Stomach (tissue), 9 donors: ENCODE measurements around the gene NOTO. TPM values are rescaled to one million over a fixed set of nuclear protein-coding genes. Genes with fewer than 3 reads are reported as not detected.
A peak's percentile ranks its signal among the peaks of the same experiment; 100 is the strongest.
"Not testable (repeated sequence)": the region's sequence is repeated elsewhere in the genome, so short reads cannot be mapped to it uniquely, and the experiment has no call there.

Experiments used
- DNase-seq, 2 donors: peaks; one replicate each; pipeline versions ENCODE4 v3.0.0 to v3.0.0-alpha.2; 2013 to 2019
- H3K27ac ChIP-seq, 5 donors: fragments of 200-600 bp in 4 of 5; sonication (generic) in 4 of 5; one replicate each; pipeline ENCODE4 v1.5.1; 2013 to 2019; ENCODE audit warnings: mild to moderate bottlenecking in 1 of 5, moderate library complexity in 1 of 5
- H3K27me3 ChIP-seq, 3 donors: fragments of 200-600 bp; sonication (generic); one replicate each; pipeline ENCODE4 v1.5.1; 2017 to 2019; ENCODE audit warnings: mixed run types in 1 of 3
- H3K36me3 ChIP-seq, 4 donors: fragments of 200-600 bp; sonication (generic); 1 replicate in 3 of 4; 2 replicates in 1 of 4; pipeline ENCODE4 v1.5.1; 2016 to 2019
- H3K4me1 ChIP-seq, 4 donors: fragments of 200-600 bp; sonication (generic); one replicate each; pipeline ENCODE4 v1.5.1; 2016 to 2019
- H3K4me3 ChIP-seq, 4 donors: fragments of 200-600 bp; sonication (generic) in 3 of 4; one replicate each; pipeline ENCODE4 v1.5.1; 2016 to 2019; ENCODE audit warnings: mild to moderate bottlenecking in 1 of 4
- H3K9me3 ChIP-seq, 4 donors: fragments of 200-600 bp; sonication (generic); one replicate each; pipeline ENCODE4 v1.5.1; 2016 to 2019
- EP300 ChIP-seq: sonication (generic); formaldehyde crosslinking; IDR thresholded peaks from one replicate; pipeline ENCODE4 v1.6.1; 2017; ENCODE audit warnings: antibody characterized with exemption
- POLR2A ChIP-seq, 4 donors: fragments of 450-650 bp; IDR thresholded peaks; one replicate each; pipeline ENCODE4 v1.6.1; 2016; ENCODE audit warnings: antibody characterized with exemption in 4 of 4, control low read depth in 2 of 4, mild to moderate bottlenecking in 1 of 4, moderate library complexity in 1 of 4
- POLR2AphosphoS5 ChIP-seq, 3 donors: sonication (generic); formaldehyde crosslinking; IDR thresholded peaks; one replicate each; pipeline ENCODE4 v1.6.1; 2016; ENCODE audit warnings: antibody characterized with exemption in 3 of 3
- WGBS, 5 donors: extraction: QIAGEN DNeasy Blood & Tissue Kit in 3 of 5; methylation state at CpG; one replicate each; pipeline versions ENCODE4 v1.1.5 to v1.1.7; 2013 to 2018; 5-methylcytosine and 5-hydroxymethylcytosine counted together
- intact Hi-C: fragments of 100-400 bp; cut with DNase I; formaldehyde crosslinking; loops from one replicate; pipeline ENCODE4 v1.15.1; 2023; ENCODE audit warnings: low total_unique reads
- polyA plus RNA-seq, 3 donors: library from polyadenylated mRNA; stranded (reverse); fragments of 200-250 nt; gene quantifications; one replicate each; pipeline ENCODE4 v1.2.3, GENCODE V29; 2013
- total RNA-seq, 5 donors: library from RNA; depleted of rRNA; stranded (reverse); fragments of >200 nt; gene quantifications; one replicate each; pipeline versions ENCODE4 v1.1.0 to v1.2.3, GENCODE V29; 2014 to 2016
- TF ChIP-seq, protein P1 (sequence below), 7 experiments: fragments of 450-650 bp in 4 of 7; fragments of 200-600 bp in 3 of 7; sonication (generic) in 3 of 7; IDR thresholded peaks; one replicate each; pipeline ENCODE4 v1.5.1; 2016 to 2019; ENCODE audit warnings: antibody characterized with exemption in 7 of 7, control low read depth in 2 of 7, mild to moderate bottlenecking in 1 of 7
- donor health status: healthy with polysubstance abuse.
- donor health status: Bipolar disorder and iron deficiency.
- donor health status: healthy.

Gene NOTO
- total and polyA plus RNA-seq, 8 donors, result 0.25 to 0.31 TPM; not detected in 6

DNA sequence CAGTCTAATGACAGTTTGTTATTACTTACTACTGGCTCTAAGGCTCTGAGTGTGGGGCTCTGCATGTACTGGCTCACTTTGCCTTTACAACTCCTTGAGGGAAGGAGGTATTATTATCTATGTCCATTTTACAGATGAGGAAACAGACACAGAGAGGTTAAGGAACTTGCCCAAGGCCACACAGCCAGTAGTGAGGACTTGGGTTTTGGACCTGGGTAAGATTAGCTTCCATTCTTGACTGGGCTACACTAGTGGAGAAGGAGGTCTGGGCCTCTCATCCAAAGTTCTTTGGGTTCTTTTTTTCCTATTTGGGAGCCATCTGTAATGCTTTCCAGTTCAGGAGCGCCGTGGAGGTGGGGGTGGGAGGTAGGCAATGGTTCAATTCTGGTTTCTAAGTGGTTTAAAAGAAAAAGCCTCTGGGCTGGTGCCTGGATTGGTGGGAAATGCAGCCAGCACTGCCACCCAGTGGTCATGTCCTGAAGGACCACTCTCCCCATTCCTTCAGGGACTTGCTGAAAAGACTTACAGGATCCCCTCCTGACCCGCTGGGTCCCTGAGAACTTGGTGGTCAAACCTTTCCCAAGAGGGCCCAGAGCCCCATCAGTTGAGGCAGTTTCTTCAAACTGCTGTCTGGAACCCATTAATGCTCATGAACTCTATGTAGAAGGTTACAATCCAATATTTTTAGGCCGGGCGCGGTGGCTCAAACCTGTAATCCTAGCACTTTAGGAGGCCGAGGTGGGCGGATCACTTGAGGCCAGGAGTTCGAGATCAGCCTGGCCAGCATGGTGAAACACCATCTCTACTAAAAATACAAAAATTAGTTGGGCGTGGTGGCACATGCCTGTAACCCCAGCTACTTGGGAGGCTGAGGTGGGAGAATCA lies 38.6 kb upstream of the NOTO start:
- no peaks in the 10 kb centered on the region for H3K36me3 ChIP-seq
- DNase-seq, result peak; percentile 72 to 88
- H3K4me3 ChIP-seq, result no peak overlapping the region
- H3K27me3 ChIP-seq, result peaks cover 0 to 16% (median 0%) of the 10 kb centered on the region in 3 donors
- no peak for TF ChIP-seq EP300
- TF ChIP-seq, protein P1, sequence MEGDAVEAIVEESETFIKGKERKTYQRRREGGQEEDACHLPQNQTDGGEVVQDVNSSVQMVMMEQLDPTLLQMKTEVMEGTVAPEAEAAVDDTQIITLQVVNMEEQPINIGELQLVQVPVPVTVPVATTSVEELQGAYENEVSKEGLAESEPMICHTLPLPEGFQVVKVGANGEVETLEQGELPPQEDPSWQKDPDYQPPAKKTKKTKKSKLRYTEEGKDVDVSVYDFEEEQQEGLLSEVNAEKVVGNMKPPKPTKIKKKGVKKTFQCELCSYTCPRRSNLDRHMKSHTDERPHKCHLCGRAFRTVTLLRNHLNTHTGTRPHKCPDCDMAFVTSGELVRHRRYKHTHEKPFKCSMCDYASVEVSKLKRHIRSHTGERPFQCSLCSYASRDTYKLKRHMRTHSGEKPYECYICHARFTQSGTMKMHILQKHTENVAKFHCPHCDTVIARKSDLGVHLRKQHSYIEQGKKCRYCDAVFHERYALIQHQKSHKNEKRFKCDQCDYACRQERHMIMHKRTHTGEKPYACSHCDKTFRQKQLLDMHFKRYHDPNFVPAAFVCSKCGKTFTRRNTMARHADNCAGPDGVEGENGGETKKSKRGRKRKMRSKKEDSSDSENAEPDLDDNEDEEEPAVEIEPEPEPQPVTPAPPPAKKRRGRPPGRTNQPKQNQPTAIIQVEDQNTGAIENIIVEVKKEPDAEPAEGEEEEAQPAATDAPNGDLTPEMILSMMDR (IDR thresholded peaks at IDR 0.05), result peak in 5 of 7 experiments; percentile 51 to 85 (median 79)
- WGBS, 5 donors, result 50 to 60% (median 54%) methylated on average over 10 of the region's 10 CpGs
- H3K9me3 ChIP-seq, result no peaks in the 10 kb centered on the region
- no peak overlapping the region for H3K27ac ChIP-seq
- no peaks in the 10 kb centered on the region for H3K4me1 ChIP-seq
- intact Hi-C loops, result loop anchor here (5.0 kb wide), 1 partner anchor 171 kb away; no protein-coding TSS in a partner anchor

DNA sequence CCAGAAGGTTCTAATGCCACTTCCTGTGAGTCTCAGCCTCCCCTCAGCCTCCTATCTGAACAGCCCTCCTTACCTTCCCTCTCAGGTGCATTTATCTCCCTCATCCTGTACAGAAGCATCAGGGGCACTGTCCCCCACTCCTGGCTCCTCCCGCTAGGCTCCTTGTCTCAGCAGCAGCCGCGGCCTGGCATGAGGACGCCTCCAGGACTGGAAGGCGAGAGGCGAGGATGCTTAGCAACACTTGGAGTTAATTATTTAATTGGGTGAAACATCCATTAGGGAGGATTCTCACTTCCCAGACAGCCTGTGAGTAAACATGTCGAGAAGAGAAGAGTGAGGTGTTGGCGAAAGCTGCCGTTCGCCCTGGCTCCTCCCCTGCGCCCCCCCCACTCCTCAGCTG lies 36.4 kb upstream of the NOTO start:
- H3K27ac ChIP-seq, H3K9me3 ChIP-seq, intact Hi-C loops, H3K36me3 ChIP-seq, H3K4me1 ChIP-seq, H3K4me3 ChIP-seq: not testable (repeated sequence)
- H3K27me3 ChIP-seq, result peaks cover 0 to 11% (median 0%) of the 10 kb centered on the region in 3 donors
- 59 to 70% (median 62%) methylated on average over 9 to 11 of the region's 11 CpGs; no CpG with 5 or more reads in 1 of the 5 donors for WGBS, 5 donors
- peak in 1 of 2 donors; percentile 11 for DNase-seq

DNA sequence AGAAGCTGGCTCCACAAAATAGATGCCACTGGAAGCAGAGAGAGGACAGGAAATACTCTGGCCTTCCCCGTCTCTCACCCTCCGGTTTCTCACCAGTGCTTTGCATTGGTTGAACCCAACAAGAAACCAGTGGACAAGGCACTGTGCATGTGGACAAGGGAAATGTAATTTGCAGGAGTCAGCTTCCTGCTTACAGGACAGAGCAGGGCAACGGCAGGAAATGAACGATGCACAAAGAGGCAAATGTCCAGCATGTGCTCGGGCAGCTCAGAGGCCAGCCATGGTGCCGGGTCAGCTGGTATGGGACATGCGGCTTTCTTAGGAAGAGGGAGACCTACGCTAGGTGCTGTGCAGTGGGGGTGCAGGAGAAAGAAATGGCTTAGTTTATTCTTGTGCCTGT lies 35.6 kb upstream of the NOTO start:
- H3K36me3 ChIP-seq, H3K9me3 ChIP-seq, intact Hi-C loops, H3K4me1 ChIP-seq, H3K4me3 ChIP-seq, H3K27ac ChIP-seq, DNase-seq: not testable (repeated sequence)
- 61 to 100% (median 93%) methylated on average over 1 to 4 of the region's 8 CpGs for WGBS, 5 donors
- H3K27me3 ChIP-seq, result peaks cover 0 to 11% (median 0%) of the 10 kb centered on the region in 3 donors

DNA sequence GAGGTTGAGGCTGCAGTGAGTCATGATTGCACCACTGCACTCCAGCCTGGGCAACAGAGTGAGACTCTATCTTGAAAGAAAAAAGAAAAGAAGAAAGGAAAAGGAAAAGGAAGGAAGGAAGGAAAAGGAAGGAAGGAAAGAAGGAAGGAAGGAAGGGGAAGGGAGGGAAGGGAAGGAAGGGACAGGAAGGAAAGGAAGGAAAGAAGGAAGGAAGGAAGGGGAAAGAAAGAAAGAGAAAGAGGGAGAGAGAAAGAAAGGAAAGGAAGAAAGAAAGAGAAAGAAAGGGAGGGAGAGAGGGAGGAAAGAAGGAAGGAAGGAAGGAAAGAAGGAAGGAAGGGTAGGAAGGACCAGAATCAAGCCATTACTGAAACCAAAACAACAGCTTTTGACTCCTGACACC lies 34.0 kb upstream of the NOTO start:
- DNase-seq, intact Hi-C loops: not testable (repeated sequence)

DNA sequence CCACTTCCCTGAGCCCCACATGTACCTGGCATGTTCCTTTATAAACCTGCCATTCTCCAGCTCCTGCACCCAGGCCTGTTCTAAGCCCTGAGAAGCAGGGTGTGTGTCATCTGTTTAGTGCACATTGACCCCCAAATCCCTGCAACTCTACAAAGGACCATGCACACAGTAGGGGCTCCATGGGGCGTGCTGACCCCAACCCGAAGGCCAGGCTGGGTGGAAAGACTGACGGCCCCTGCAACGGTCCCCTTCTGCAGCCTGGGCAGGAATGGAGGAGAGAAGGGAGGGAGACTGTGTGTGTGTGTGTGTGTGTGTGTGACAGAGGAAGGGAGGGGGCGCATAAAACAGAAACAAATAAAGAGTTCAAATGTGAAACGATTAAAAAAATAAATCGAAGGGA lies 32.0 kb upstream of the NOTO start:
- not testable (repeated sequence) for H3K36me3 ChIP-seq, DNase-seq, H3K4me1 ChIP-seq, H3K27ac ChIP-seq, H3K4me3 ChIP-seq, H3K9me3 ChIP-seq
- intact Hi-C loops, result loop anchor here (10.0 kb wide), 1 partner anchor 276 kb away; no protein-coding TSS in a partner anchor
- H3K27me3 ChIP-seq, result peaks cover 0 to 31% (median 3%) of the 10 kb centered on the region in 3 donors
- 45 to 69% (median 64%) methylated on average over 4 to 6 of the region's 7 CpGs for WGBS, 5 donors

More for the DNA sequence above, 34.0 kb upstream of the NOTO start:
- not testable (repeated sequence) for H3K4me3 ChIP-seq, H3K4me1 ChIP-seq, H3K27ac ChIP-seq, H3K9me3 ChIP-seq, H3K36me3 ChIP-seq
- peaks cover 0 to 16% (median 0%) of the 10 kb centered on the region in 3 donors for H3K27me3 ChIP-seq

DNA sequence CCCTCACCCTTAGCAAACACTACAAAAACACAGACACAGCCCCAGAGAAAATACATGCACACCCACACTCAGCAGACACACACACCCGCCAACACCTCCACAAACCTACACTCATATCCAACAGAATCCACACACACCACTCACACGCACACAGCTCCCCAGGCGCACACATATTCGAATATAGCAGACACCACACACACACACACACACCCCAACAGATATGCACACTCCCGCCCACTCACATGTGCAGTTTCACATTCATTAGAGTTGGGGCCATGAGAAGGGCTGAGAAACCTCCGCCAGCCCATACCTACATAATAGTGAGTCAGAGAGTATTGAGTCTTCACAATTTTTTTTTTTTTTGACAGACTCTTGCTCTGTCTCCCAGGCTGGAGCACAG lies 29.4 kb upstream of the NOTO start:
- Histone ChIP-seq H3K4me1 (peaks cover 20 to 31% (median 29%) of the 10 kb centered on the region in 4 donors), H3K9me3 (no peaks in the 10 kb centered on the region), H3K27me3 (peaks cover 0 to 51% (median 16%) of the 10 kb centered on the region in 3 donors), H3K36me3 (no peaks in the 10 kb centered on the region), H3K27ac (no peak overlapping the region), H3K4me3 (no peak overlapping the region)
- peak in 1 of 2 donors; percentile 61 for DNase-seq
- TF ChIP-seq POLR2AphosphoS5 (IDR thresholded peaks at IDR 0.05), result no peak
- TF ChIP-seq EP300, result no peak
- no peak for TF ChIP-seq POLR2A (IDR thresholded peaks at IDR 0.05)
- WGBS, 5 donors, result 78 to 86% (median 80%) methylated on average over 6 of the region's 6 CpGs
- intact Hi-C loops, result loop anchor here (10.0 kb wide), 1 partner anchor 278 kb away; no protein-coding TSS in a partner anchor

DNA sequence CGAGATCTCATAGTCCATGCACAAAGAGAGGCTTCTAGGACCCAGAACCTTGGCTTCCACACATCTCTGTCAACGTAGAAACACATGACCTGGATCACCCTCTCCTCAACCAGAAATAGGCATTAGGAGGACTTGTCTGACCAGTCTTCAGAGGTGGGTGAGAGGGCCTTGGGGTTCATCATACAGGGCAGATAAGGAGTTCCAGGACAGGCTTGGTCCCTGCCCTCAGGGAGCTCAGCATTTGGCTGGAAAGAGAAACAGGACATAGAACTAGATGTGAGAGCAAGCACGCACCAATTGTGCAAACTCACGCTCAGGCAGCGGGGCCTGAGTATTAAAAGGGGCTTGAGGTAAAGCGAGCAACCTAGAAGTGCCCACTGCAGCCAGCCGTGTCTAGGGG lies 28.6 kb upstream of the NOTO start:
- H3K4me1 ChIP-seq, result peaks cover 20 to 32% (median 30%) of the 10 kb centered on the region in 4 donors
- H3K9me3 ChIP-seq, result no peaks in the 10 kb centered on the region
- DNase-seq, result no peak
- TF ChIP-seq, protein P1 (IDR thresholded peaks at IDR 0.05), result no peak
- TF ChIP-seq POLR2A (IDR thresholded peaks at IDR 0.05) (no peak), POLR2AphosphoS5 (IDR thresholded peaks at IDR 0.05) (no peak), EP300 (no peak)
- no peak overlapping the region for H3K27ac ChIP-seq
- H3K4me3 ChIP-seq, result no peak overlapping the region
- 86 to 94% (median 91%) methylated on average over 7 of the region's 7 CpGs for WGBS, 5 donors
- no peaks in the 10 kb centered on the region for H3K36me3 ChIP-seq
- peaks cover 0 to 57% (median 16%) of the 10 kb centered on the region in 3 donors for H3K27me3 ChIP-seq
- intact Hi-C loops, result loop anchor here (10.0 kb wide), 1 partner anchor 279 kb away; no protein-coding TSS in a partner anchor
